ENCODE results near the gene ANKRD60. TPM values are rescaled to one million over a fixed set of nuclear protein-coding genes. Genes with fewer than 3 reads are reported as not detected.

Gene ANKRD60
- total RNA-seq, 2 experiments from 2014 or later: not detected

DNA sequence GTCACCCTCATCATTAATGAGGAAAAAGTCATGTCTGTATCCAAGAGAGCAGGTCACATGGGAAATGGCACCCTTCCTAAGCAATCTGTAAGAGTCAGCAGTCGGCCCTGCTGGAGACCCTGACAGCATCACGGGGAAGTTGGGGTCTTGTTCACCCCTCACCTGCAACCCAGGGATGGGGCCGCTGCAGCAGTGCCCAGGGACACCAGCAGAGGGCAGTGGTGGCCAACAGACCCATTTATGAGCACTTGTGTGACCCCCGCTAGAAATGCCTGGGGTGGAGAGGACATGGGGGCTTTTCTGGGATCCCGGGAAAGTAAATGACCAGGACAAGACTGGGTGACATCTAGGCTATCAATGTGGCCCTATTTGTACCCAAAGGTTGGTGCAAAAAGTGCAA is 35.9 kb downstream of the ANKRD60 start:
- Mint-ChIP-seq H3K36me3 (ENCODE audit: low read depth) (no peaks in the 10 kb centered on the region), H3K27ac (no peak overlapping the region), H3K9me3 (peaks cover 6% of the 10 kb centered on the region), H3K27me3 (peaks cover 6% of the 10 kb centered on the region), H3K4me1 (no peaks in the 10 kb centered on the region), H3K4me3 (no peak overlapping the region)
- CTCF ChIA-PET: interaction anchor here (0.8 to 1.3 kb wide), 3 partner anchors 10 to 29 kb away, joined by 3 to 5 read pairs (median 3); no protein-coding TSS in a partner anchor
- POLR2A ChIA-PET: no interaction called here
- DNase-seq: peak; percentile 37

GRCh38 chr20:58192065-58192464 is 36.4 kb downstream of the ANKRD60 start:
- CTCF ChIA-PET: interaction anchor here (0.8 to 1.3 kb wide), 3 partner anchors 10 to 29 kb away, joined by 3 to 5 read pairs (median 3); no protein-coding TSS in a partner anchor
- H3K27ac Mint-ChIP-seq: no peak overlapping the region
- H3K27me3 Mint-ChIP-seq: peaks cover 6% of the 10 kb centered on the region
- POLR2A ChIA-PET: no interaction called here
- no peak for DNase-seq
- H3K4me3 Mint-ChIP-seq: no peak overlapping the region
- no peaks in the 10 kb centered on the region for H3K36me3 Mint-ChIP-seq (ENCODE audit: low read depth)
- no peaks in the 10 kb centered on the region for H3K4me1 Mint-ChIP-seq
- peaks cover 6% of the 10 kb centered on the region for H3K9me3 Mint-ChIP-seq

GRCh38 chr20:58188527-58188926 is 39.9 kb downstream of the ANKRD60 start:
- CTCF ChIA-PET: no interaction called here
- POLR2A ChIA-PET: no interaction called here
- H3K4me3 Mint-ChIP-seq: no peak overlapping the region

GRCh38 chr20:58184984-58185383 is 43.5 kb downstream of the ANKRD60 start:
- Mint-ChIP-seq H3K9me3 (peaks cover 2% of the 10 kb centered on the region), H3K4me1 (no peaks in the 10 kb centered on the region), H3K36me3 (ENCODE audit: low read depth) (no peaks in the 10 kb centered on the region), H3K4me3 (no peak overlapping the region), H3K27ac (no peak overlapping the region), H3K27me3 (peaks cover 10% of the 10 kb centered on the region)
- no peak for DNase-seq
- ChIA-PET CTCF (no interaction called here), POLR2A (no interaction called here)

More at GRCh38 chr20:58188527-58188926, 39.9 kb downstream of the ANKRD60 start:
- H3K36me3 Mint-ChIP-seq (ENCODE audit: low read depth): no peaks in the 10 kb centered on the region
- H3K9me3 Mint-ChIP-seq: peaks cover 2% of the 10 kb centered on the region
- H3K27me3 Mint-ChIP-seq: peaks cover 6% of the 10 kb centered on the region
- H3K27ac Mint-ChIP-seq: no peak overlapping the region
- H3K4me1 Mint-ChIP-seq: no peaks in the 10 kb centered on the region
- no peak for DNase-seq

- Mint-ChIP-seq H3K9me3 (peaks cover 2% of the 10 kb centered on the region), H3K36me3 (ENCODE audit: low read depth) (no peaks in the 10 kb centered on the region), H3K27ac (no peak overlapping the region), H3K4me1 (peaks cover 4% of the 10 kb centered on the region), H3K4me3 (no peak overlapping the region), H3K27me3 (peaks cover 13% of the 10 kb centered on the region)
- DNase-seq: no peak
- ChIA-PET CTCF (no interaction called here), POLR2A (no interaction called here)
Measured at GRCh38 chr20:58184063-58184462, 44.4 kb downstream of the ANKRD60 start.

- Mint-ChIP-seq H3K4me3 (no peak overlapping the region), H3K27ac (no peak overlapping the region), H3K9me3 (peaks cover 2% of the 10 kb centered on the region), H3K4me1 (peaks cover 5% of the 10 kb centered on the region), H3K36me3 (ENCODE audit: low read depth) (no peaks in the 10 kb centered on the region), H3K27me3 (peaks cover 15% of the 10 kb centered on the region)
- POLR2A ChIA-PET: no interaction called here
- CTCF ChIA-PET: interaction anchor here (1.0 to 1.9 kb wide), 5 partner anchors 9 to 560 kb away, joined by 3 to 5 read pairs (median 3); no protein-coding TSS in a partner anchor
- no peak for DNase-seq
Measured at GRCh38 chr20:58182521-58183140, 45.8 kb downstream of the ANKRD60 start.

DNA sequence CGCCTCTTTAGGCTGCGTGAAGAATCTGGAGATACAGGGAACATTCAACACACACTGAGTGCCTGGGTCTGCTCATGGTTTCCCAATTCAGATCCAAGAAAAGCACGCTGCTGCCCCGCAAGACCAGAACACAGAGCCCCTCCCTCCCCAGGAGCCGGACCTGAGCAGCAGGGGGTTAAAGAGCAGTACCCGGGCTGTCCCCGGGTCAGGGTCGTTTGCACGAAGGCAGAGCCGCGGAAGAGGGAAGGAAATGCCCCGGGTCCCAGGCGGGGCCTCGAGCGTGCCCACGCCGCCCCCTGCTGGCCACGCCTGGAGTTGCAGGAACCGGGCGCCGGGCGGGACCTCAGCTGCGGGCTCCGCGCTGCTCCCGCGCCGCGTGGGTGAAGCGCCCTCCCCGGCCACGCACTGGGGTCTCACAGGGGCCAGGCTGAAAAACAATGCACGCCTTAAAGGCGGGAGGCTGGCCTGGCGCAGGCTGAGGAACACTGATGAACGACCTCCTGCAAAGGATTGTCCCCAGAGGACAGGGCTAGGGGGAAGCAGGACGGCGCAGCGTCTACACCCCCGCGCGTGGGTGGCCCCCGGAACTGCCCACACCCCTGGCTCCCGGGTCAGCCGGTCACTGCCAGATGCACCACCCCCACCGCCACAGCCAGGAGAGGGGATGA is 48.9 kb downstream of the ANKRD60 start:
- ChIA-PET CTCF (interaction anchor here (0.5 to 1.3 kb wide), 3 partner anchors 10 to 583 kb away, joined by 3 to 5 read pairs (median 4); no protein-coding TSS in a partner anchor), POLR2A (no interaction called here)
- DNase-seq: peak; percentile 59
- H3K36me3 Mint-ChIP-seq (ENCODE audit: low read depth): no peaks in the 10 kb centered on the region
- H3K9me3 Mint-ChIP-seq: peaks cover 2% of the 10 kb centered on the region
- H3K4me1 Mint-ChIP-seq: peaks cover 5% of the 10 kb centered on the region
- peak overlapping the region; percentile 36 for H3K4me3 Mint-ChIP-seq
- peak overlapping the region; percentile 9 for H3K27ac Mint-ChIP-seq
- peaks cover 15% of the 10 kb centered on the region for H3K27me3 Mint-ChIP-seq

DNA sequence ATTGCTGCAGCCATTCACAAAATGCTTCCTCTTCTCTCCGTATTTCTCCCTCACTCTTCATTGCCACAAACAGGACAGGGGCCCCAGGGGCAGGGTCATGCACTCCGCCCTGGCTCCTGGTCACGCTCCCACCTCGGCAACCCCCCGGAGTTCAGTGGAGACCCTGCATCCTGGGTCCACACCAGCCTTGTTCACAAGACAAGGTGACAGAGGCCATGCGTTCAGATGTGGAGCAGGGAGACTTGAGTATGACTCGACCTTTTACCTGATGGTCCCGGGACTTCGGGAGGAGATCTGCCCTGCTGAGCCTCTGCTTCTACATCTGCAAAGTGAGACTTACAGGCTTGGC is 49.4 kb downstream of the ANKRD60 start:
- H3K4me1 Mint-ChIP-seq: peaks cover 9% of the 10 kb centered on the region
- peaks cover 16% of the 10 kb centered on the region for H3K27me3 Mint-ChIP-seq
- H3K9me3 Mint-ChIP-seq: no peaks in the 10 kb centered on the region
- DNase-seq: no peak
- ChIA-PET CTCF (no interaction called here), POLR2A (no interaction called here)
- no peaks in the 10 kb centered on the region for H3K36me3 Mint-ChIP-seq (ENCODE audit: low read depth)
- no peak overlapping the region for H3K27ac Mint-ChIP-seq
- H3K4me3 Mint-ChIP-seq: peak overlapping the region; percentile 36

- no peaks in the 10 kb centered on the region for H3K36me3 Mint-ChIP-seq (ENCODE audit: low read depth)
- no peak overlapping the region for H3K4me3 Mint-ChIP-seq
- H3K27me3 Mint-ChIP-seq: peaks cover 16% of the 10 kb centered on the region
- no peak for DNase-seq
- ChIA-PET CTCF (no interaction called here), POLR2A (no interaction called here)
- no peak overlapping the region for H3K27ac Mint-ChIP-seq
- no peaks in the 10 kb centered on the region for H3K9me3 Mint-ChIP-seq
- H3K4me1 Mint-ChIP-seq: peaks cover 9% of the 10 kb centered on the region
Measured at GRCh38 chr20:58177799-58178198, 50.7 kb downstream of the ANKRD60 start.

GRCh38 chr20:58175836-58176235 is 52.6 kb downstream of the ANKRD60 start:
- POLR2A ChIA-PET: no interaction called here
- Mint-ChIP-seq H3K36me3 (ENCODE audit: low read depth) (no peaks in the 10 kb centered on the region), H3K4me1 (peaks cover 16% of the 10 kb centered on the region), H3K4me3 (no peak overlapping the region), H3K27me3 (peaks cover 10% of the 10 kb centered on the region), H3K9me3 (no peaks in the 10 kb centered on the region), H3K27ac (no peak overlapping the region)
- DNase-seq: no peak
- CTCF ChIA-PET: no interaction called here

DNA sequence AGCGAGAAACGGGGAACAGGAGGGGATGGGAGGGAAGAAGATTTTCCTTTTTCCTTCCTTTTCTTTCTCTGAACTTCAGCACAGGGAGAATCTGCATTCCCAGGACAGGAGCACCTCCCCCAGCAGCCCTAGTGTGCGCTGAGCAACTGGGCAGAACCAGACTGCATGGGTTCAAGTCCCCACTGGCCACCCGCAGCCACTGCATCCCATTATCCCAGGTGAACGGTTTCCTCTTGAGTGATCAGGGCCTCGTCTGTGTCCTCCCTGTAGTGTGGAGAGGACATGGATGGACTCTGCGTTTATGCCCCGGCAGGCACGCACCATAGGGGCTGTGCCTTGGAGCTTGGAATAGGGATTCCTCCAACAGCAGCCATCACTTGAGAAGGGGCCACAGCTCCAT is 53.0 kb downstream of the ANKRD60 start:
- Mint-ChIP-seq H3K4me1 (peaks cover 16% of the 10 kb centered on the region), H3K27me3 (peaks cover 10% of the 10 kb centered on the region), H3K27ac (no peak overlapping the region), H3K36me3 (ENCODE audit: low read depth) (no peaks in the 10 kb centered on the region), H3K4me3 (no peak overlapping the region), H3K9me3 (no peaks in the 10 kb centered on the region)
- CTCF ChIA-PET: no interaction called here
- POLR2A ChIA-PET: no interaction called here
- no peak for DNase-seq

DNA sequence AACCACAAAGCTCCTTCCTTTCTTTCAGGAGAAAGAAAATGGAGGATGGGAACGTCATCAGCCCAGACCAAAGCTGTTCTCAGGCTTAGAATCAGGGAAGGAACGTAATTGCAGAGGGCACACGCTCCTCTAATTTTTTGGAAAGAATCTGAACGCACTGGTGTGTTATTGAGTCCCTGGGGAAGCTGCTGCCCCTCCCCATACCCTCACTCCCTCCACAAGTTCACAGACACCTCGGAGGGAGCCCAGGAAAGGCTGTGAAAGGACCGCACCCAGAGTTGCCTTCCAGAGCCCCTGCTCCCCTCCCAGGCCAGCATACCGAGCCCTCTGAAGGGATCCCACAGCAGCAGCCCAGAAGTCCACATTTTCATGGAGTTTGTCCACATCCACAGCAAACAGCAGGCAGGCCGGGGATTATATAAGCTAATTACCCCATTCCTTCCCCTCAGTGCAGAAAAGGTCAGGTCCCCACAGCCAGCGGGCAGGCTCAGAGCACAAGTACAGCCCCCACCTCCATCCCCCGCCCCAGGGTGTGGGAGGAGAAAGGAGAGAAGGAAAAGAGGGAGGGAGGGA is 53.7 kb downstream of the ANKRD60 start:
- ChIA-PET POLR2A (no interaction called here), CTCF (no interaction called here)
- no peak for DNase-seq
- H3K4me3 Mint-ChIP-seq: no peak overlapping the region
- H3K27ac Mint-ChIP-seq: no peak overlapping the region
- no peaks in the 10 kb centered on the region for H3K36me3 Mint-ChIP-seq (ENCODE audit: low read depth)
- peaks cover 10% of the 10 kb centered on the region for H3K27me3 Mint-ChIP-seq
- no peaks in the 10 kb centered on the region for H3K9me3 Mint-ChIP-seq
- peaks cover 16% of the 10 kb centered on the region for H3K4me1 Mint-ChIP-seq

DNA sequence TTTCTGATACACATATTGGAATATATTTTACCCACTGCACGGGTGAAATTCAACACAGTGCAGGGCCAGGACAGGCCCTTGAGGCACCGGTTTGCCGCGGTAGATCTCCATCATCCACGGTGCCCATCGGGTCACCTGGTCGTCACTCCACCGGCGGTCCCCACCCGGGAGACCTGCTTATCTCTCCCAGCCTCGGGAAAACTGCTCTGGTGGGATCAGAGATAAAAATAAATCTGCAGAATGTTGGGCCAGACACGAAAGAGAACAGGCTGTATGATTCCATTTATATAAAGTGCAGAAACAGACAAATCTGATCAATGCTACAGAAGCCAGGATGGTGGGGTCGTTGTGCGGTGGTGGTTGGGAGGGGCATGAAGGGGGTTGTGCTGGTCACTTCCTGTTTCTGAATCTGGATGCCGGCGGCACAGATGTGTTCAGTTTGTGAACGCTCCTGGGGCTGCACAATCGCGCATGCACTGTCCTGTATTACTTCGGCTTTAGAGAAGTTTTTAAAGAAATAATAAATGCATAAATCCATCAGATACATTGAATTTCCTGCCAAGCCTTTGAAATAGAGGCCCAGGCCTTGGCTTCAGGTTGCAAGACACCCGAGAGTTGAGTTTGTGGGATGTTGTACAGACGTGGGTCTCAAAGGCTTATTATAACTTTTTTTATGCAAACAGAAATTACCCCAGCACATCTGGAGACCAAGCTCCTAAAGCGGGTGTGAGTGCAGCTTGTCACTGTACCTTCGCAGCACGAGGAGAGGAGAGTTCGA is 54.3 kb downstream of the ANKRD60 start:
- no peak for DNase-seq
- ChIA-PET POLR2A (no interaction called here), CTCF (no interaction called here)
- Mint-ChIP-seq H3K27me3 (peaks cover 7% of the 10 kb centered on the region), H3K4me1 (peaks cover 12% of the 10 kb centered on the region), H3K36me3 (ENCODE audit: low read depth) (no peaks in the 10 kb centered on the region), H3K27ac (no peak overlapping the region), H3K4me3 (no peak overlapping the region), H3K9me3 (no peaks in the 10 kb centered on the region)
